Activated CD4-positive, alpha-beta T cell treated with anti-CD3 and anti-CD28 coated beads, Interleukin-2, Interleukin-4, amounts not matched to agents 100 ng/mL and 50 ng/mL, durations not matched to agents 16 hours and 8 hours (primary cell): Measurements from ENCODE around the gene VMAC.
A peak's percentile ranks its signal among the peaks of the same experiment; 100 is the strongest.
"Not testable (repeated sequence)": the region's sequence is repeated elsewhere in the genome, so short reads cannot be mapped to it uniquely, and the experiment has no call there.

Experiments
- DNase-seq: peaks from one replicate; pipeline ENCODE4 v3.0.0-alpha.2; 2020; ENCODE audit warnings: low spot score

VMAC gene

GRCh38 chr19:5884065-5884811 lies 20.4 kb upstream of the VMAC start:
- not testable (repeated sequence) for DNase-seq

GRCh38 chr19:5889288-5889971 lies 15.2 kb upstream of the VMAC start:
- no peak for DNase-seq

- DNase-seq = no peak
Measured at GRCh38 chr19:5890099-5890498, 14.6 kb upstream of the VMAC start.

GRCh38 chr19:5891572-5891937 lies 13.1 kb upstream of the VMAC start:
- no peak for DNase-seq

- DNase-seq = no peak
Measured at GRCh38 chr19:5891938-5892771, 12.5 kb upstream of the VMAC start.

- DNase-seq = no peak
Measured at GRCh38 chr19:5892772-5893275, 11.8 kb upstream of the VMAC start.

- DNase-seq = no peak
Measured at GRCh38 chr19:5893296-5893903, 11.3 kb upstream of the VMAC start.

GRCh38 chr19:5893907-5894703 lies 10.6 kb upstream of the VMAC start:
- DNase-seq = no peak

- DNase-seq = no peak
Measured at GRCh38 chr19:5894704-5895349, 9.8 kb upstream of the VMAC start.

- no peak for DNase-seq
Measured at GRCh38 chr19:5895409-5895808, 9.3 kb upstream of the VMAC start.

GRCh38 chr19:5895890-5896289 lies 8.8 kb upstream of the VMAC start:
- DNase-seq = no peak

- no peak for DNase-seq
Measured at GRCh38 chr19:5896365-5897076, 8.2 kb upstream of the VMAC start.

GRCh38 chr19:5897189-5897969 lies 7.3 kb upstream of the VMAC start:
- no peak for DNase-seq

- no peak for DNase-seq
Measured at GRCh38 chr19:5899728-5900526, 4.7 kb upstream of the VMAC start.

GRCh38 chr19:5900976-5901375 lies 3.7 kb upstream of the VMAC start:
- no peak for DNase-seq

- no peak for DNase-seq
Measured at GRCh38 chr19:5903056-5903623, 1.5 kb upstream of the VMAC start.

- peak; percentile 96 for DNase-seq
Measured at GRCh38 chr19:5903624-5904351, 884 bp upstream of the VMAC start, which contains the start of gene NDUFA11. TSS of gene NDUFA11 (minus strand) at chr19:5903790. CDS start at chr19:5903708, 82 bp downstream.
